SKM-1 treated with dmso at 0.1 percent for 144 hours (cell line): ENCODE measurements around the gene TTLL5.

Source experiments
- DNase-seq: peaks from one replicate; lab custom pipeline; 2025; ENCODE audit not compliant: unreplicated experiment; lab: John Stamatoyannopoulos, UW

TTLL5 gene

DNA sequence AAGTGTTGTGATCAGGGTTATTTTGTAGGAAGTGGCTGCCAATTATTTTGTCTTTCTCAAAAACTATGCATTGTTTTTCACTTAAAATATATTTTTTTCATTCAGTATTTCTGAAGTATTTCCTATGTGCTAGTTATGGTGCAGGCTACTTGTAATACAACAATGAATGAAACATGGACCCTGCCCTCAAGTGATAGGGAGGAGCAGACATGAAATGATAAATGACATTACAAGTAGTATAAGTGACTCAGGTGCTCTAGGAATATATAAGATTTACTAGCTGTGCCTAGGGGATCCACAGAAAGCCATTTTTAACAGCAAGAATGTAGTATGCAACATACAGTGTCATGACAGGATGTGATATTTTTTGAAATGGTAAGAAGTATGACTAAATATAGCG lies 65.3 kb downstream of the TTLL5 start:
- DNase-seq, result no peak

- DNase-seq, result no peak
Observed at GRCh38 chr14:75727124-75727523, 66.1 kb downstream of the TTLL5 start.

DNA sequence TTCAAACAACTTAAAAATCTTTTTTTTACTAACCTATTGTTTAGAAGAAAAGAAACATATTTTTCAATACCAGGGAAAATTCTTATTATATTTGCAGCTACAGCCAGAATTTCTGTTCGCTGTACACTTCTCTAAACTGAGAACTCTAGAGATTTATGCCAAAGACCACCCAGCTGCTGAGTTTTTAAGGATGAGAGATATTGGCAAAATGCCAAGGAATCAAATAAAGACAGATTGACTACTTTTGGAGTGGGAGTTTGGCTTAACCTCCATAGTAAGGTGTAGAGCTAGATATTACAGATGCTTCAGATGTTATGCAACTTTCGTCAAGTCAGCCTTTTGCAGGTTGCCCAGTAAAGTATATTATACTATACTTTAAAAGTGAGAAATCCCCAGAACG lies 71.8 kb downstream of the TTLL5 start:
- no peak for DNase-seq

DNA sequence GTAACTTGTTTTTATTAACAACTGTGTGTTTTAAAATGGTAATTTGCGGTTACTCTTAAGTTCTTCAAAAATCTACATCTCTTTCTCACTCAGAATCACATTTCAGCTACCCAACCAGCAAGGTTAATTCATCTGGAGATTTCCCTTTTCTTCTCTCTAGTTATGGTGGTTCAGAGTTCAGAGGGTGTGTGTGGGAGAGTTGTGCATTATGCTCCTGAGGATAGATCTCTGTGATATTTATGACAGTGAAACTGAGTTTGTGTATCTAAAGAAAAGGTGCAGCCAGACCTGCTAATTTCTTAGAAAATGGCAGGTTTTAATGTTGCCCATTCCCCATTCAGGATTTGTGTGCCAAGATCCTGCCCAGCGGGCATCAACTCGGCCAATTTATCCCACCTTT lies 73.8 kb downstream of the TTLL5 start:
- DNase-seq, result no peak

DNA sequence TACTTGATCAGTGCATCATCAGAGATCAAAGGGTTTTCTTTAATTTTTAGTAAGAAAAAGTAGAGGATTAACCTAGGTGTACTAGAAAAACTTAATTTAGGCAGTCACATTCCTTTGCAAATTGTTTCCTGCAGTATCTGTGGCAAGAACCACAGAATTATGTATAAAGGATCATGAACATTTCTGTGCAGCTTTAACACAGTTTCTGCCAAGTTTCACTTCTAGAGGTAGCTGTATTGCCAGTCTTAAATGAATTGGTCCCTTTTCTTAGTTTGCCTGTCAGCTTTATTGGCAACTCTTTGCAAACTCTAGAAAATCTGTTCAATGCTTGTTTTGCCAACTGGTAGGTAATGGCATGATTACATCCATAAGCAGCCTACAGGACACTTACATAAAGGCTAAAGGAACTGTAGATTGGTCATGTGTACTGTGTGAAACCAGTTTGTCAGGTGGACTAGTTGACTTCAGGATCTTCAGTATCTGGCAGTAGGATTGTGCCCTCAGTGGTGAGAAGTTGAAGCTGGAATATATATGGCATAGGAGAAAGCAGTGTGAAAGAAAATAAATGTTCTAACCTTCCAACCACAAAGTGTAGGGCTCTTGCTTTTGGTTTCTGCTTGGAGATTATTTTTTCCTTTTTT lies 75.9 kb downstream of the TTLL5 start:
- DNase-seq, result no peak

- DNase-seq, result no peak
Observed at GRCh38 chr14:75738192-75738591, 77.1 kb downstream of the TTLL5 start.

GRCh38 chr14:75742867-75743266 lies 81.8 kb downstream of the TTLL5 start:
- DNase-seq, result no peak

DNA sequence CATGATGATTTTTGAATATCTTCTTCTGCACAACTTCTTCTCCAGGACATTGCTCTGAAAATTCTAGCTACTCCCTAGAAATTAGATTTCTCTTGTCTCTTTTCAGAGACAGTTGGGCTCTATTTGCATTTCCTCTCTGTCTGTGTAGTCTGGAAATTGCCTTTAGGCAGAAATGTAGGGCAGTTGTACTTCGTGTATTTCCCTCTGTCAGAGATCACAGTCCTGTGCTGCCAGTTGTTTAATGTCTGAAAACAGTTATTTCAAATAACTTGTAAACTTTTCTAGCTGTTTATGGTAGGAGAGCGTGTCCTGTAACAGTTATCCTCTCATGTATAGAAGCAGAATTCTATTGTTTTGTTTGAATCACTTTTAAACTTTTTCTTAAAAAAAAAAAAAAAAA lies 86.9 kb downstream of the TTLL5 start:
- no peak for DNase-seq

DNA sequence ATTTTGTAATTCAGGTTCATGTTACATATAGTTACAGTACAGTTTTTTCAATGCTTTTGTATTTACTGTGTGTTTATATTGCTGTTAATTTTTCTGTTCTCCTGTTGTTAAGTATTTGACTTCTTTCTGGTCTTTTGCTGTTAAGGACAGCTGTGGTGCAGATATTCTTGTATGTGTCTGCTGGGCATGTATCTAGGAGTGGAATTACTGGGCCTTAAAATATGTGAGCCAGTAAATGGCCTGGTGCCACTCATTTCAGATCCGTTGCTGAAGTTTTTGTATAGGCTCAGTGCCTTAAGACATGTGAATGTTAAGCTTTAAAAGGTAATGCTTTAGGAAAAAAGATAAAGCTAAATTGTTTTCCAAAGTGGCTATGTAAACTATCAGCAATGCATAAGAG lies 87.3 kb downstream of the TTLL5 start:
- no peak for DNase-seq

- DNase-seq, result no peak
Observed at GRCh38 chr14:75751296-75751695, 90.2 kb downstream of the TTLL5 start.

- DNase-seq, result no peak
Observed at GRCh38 chr14:75752086-75752485, 91.0 kb downstream of the TTLL5 start.

GRCh38 chr14:75752907-75753594 lies 92.0 kb downstream of the TTLL5 start:
- no peak for DNase-seq

DNA sequence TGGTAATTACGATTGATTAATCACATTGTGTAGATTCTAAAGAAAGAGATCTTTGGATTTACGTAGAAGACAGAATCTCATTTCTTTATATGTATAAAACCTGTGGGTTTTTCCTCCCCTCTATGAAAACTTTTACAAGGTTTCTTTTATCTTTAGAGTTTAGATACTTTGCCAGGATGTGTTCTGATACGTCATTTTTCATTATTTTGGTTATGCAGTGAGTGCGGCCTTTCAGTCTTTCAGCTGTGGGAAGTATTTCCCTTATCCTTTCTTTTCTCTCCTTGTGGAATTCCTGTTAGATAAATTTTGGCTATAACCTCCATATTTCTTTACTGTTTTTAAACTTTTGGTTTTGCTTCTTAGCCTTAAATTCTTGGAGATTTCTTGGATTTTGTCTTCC lies 92.7 kb downstream of the TTLL5 start:
- no peak for DNase-seq

DNA sequence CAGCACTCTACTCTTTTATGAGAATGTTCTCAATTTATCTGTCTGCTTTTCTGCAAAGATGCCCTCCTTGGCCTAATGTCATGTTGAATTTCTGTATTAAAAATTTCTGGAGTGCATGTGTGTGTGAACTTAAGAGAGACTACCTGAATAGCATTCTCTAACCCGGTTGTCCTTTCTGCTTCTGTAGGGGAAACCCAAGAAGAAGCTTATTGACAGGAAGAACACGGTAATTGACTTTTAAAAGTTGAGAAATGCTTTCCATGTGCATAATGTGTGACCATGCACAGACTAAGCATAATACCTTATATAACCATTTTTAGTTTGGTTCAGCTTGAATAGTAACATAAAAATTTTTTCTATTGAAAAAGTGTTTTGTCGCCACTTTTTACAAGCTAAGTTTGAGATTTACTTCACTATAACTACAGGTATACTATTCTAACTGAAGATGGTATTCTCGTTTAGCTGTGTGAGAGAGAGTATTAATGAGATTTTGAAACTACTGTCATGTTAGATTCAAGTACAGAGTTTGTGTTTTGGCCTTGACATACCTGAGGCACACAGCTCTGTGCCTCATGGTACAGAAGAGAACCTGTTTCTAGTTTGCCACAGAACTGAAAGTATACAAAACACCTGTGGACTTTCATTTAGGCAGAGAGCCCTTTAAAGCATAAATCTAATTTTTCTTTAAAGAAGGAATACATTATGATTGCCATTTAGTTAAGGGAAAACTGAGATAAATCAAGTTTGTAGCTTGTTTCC lies 96.8 kb downstream of the TTLL5 start:
- DNase-seq, result no peak

DNA sequence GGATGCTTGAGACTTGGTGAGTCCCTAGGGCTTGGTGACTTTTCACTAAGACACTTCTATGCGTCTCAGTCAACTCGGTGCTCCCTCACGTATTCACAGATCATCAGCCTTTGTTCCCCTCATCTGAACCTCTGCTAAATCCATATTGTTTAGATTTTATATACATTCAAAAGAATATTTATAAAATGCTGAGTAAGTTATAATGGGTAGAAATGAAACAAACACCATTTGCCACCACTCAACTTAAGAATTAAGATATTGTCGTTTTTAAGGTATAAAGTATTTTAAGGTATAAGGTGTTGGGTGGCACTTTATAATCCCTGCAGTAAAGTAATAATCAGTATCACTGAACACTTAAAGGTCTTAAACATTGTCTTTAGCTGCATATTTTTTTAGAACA lies 103.0 kb downstream of the TTLL5 start:
- DNase-seq, result no peak

DNA sequence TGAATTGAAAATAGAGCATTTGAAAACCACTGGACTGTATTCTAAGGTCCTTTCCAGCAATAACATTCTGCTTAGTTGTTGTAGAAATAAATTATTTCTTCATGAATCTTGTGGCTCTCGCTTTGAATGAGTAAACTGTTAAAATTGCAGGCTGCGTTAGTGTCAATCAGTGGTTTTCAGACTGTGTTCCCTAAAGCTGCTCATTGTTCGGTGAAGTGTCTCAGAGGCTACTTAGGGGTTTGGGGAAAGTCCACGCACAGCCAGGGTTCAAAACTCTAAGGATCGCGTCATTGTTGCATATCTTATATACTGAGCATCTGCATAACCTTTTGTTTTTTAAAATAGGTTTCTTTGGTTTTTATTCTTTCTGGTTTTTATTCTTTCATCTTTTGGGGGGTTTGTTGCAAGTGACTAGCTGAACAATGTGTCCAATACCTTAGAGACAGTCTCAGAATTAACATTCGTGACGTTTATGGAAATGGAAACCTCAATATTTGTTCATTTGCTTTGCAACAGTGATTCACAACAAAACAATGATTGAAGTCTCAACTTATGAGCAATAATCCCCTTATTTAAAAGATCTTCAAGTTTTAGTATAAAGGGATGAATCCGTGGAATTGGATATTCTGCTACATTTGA lies 108.1 kb downstream of the TTLL5 start:
- no peak for DNase-seq

GRCh38 chr14:75770635-75771034 lies 109.6 kb downstream of the TTLL5 start:
- no peak for DNase-seq

DNA sequence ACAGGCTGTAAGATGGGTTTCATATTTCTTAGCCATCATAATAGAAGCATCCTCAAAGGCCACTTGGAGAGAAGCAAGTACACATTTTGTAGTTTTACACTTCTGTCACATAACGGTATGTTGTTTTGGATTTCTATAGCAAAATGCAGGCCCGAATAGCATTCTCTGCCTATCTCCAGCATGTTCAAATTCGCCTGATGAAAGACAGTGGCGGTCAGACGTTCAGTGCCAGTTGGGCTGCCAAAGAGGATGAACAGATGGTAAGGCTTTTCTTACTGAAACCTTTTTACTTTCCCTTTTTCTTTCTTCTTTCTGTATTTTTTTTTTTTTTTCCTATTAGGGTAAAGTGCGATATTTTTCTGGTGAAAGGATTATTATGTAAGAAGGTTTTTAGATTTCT lies 110.5 kb downstream of the TTLL5 start:
- DNase-seq, result no peak

- no peak for DNase-seq
Observed at GRCh38 chr14:75773046-75773445, 112.0 kb downstream of the TTLL5 start.

DNA sequence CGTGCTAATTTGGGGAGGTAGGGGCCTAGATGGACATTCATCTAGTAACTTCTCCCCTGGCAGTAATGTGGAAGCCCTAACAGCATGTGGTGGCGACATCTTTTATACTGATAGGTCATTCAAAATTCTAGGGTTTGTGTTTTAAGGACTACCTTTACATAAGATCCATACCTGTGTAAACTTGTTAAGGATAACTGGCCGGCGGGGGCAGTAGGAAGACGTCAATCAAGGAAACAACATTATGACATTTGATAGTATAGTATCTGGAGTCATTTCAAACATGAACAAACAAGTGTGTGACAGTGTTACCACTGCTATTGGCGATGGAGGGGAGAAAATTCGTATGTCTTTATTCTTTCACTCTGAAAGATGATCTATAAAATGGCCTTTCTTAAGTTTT lies 120.0 kb downstream of the TTLL5 start:
- no peak for DNase-seq

DNA sequence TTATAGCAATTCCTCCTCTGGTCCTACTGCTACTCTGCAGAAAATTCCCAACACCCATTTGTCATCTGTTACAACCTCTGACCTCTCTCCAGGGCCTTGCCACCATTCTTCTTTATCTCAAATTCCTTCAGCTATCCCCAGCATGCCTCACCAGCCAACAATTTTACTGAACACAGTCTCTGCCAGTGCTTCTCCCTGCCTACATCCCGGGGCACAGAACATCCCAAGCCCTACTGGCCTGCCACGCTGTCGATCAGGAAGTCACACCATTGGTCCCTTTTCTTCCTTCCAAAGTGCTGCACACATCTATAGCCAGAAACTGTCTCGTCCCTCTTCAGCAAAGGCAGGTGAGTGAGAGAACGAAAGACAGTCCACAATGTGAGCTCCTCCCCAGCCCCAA lies 122.1 kb downstream of the TTLL5 start:
- no peak for DNase-seq
